Aorta (tissue), 5 donors: ENCODE data around the gene GPR21. TPM values are rescaled to one million over a fixed set of nuclear protein-coding genes. Genes with fewer than 3 reads are reported as not detected.
A peak's percentile ranks its signal among the peaks of the same experiment; 100 is the strongest.

Experiments
- ATAC-seq: fragments of 200-7000 bp; cut with Tn5 transposase; one replicate; pipeline ENCODE4 v1.9.1; 2022; ENCODE audit warnings: moderate library complexity; ENCODE audit not compliant: low FRiP score
- DNase-seq, 2 donors: peaks; one replicate each; pipeline ENCODE4 v3.0.0-alpha.2; 2020
- H3K27ac ChIP-seq, 2 donors: one replicate each; pipeline ENCODE4 v1.5.1; 2013; ENCODE audit warnings: low read length in 2 of 2, mild to moderate bottlenecking in 2 of 2, moderate library complexity in 2 of 2, control low read depth in 1 of 2, inconsistent platforms in 1 of 2, low read depth in 1 of 2
- H3K27me3 ChIP-seq, 2 donors: one replicate each; pipeline ENCODE4 v1.6.1; 2013; ENCODE audit warnings: control low read depth in 1 of 2, low read length in 1 of 2, mild to moderate bottlenecking in 1 of 2, moderate library complexity in 1 of 2; ENCODE audit not compliant: insufficient read depth in 2 of 2, control insufficient read depth in 1 of 2
- H3K36me3 ChIP-seq, 2 donors: one replicate each; pipeline ENCODE4 v1.6.1; 2013; ENCODE audit warnings: control low read depth in 1 of 2, low read length in 1 of 2, mild to moderate bottlenecking in 1 of 2; ENCODE audit not compliant: insufficient read depth in 2 of 2, control insufficient read depth in 1 of 2
- H3K4me1 ChIP-seq, 2 donors: one replicate each; pipeline ENCODE4 v1.6.1; 2013; ENCODE audit warnings: low read length in 2 of 2, control low read depth in 1 of 2, mild to moderate bottlenecking in 1 of 2, moderate library complexity in 1 of 2; ENCODE audit not compliant: insufficient read depth in 2 of 2, control insufficient read depth in 1 of 2
- H3K4me3 ChIP-seq, 2 donors: one replicate each; pipeline ENCODE4 v1.5.1; 2013; ENCODE audit warnings: low read length in 2 of 2, control low read depth in 1 of 2, mild to moderate bottlenecking in 1 of 2
- H3K9me3 ChIP-seq: one replicate; pipeline ENCODE4 v1.6.1; 2013; ENCODE audit warnings: mild to moderate bottlenecking, low read length; ENCODE audit not compliant: control insufficient read depth
- WGBS, 2 donors: extraction: QIAGEN DNeasy Blood & Tissue Kit; methylation state at CpG; one replicate each; pipeline ENCODE4 v1.1.7; 2013; 5-methylcytosine and 5-hydroxymethylcytosine counted together
- intact Hi-C, 2 donors: fragments of 100-400 bp; cut with DNase I; formaldehyde crosslinking; loops; one replicate each; pipeline versions ENCODE4 v1.14.2 to v1.15.0; 2022
- polyA plus RNA-seq, 2 donors: library from polyadenylated mRNA; stranded (reverse); fragments of 200-250 nt; gene quantifications; one replicate each; pipeline ENCODE4 v1.2.3, GENCODE V29; 2013
- total RNA-seq, 2 donors: library from RNA; stranded (reverse); fragmentation: NEBNext Ultra II Directional; extraction: Animal tissue kit (Norgen Biotek cat#: 25700); gene quantifications; one replicate each; pipeline ENCODE4 v1.2.1, GENCODE V29; 2021
- donor health status: healthy with polysubstance abuse.
- donor health status: Bipolar disorder and iron deficiency.
- donor health status: DM: no; HTN: no; CAD: no.
- donor health status: DM: no; HTN: no; CAD: no.
- donor health status: DM: yes; HTN: yes; CAD: no.

The GPR21 gene
- total and polyA plus RNA-seq, 4 donors = 0.50 to 13.9 (median 6.3) TPM

DNA sequence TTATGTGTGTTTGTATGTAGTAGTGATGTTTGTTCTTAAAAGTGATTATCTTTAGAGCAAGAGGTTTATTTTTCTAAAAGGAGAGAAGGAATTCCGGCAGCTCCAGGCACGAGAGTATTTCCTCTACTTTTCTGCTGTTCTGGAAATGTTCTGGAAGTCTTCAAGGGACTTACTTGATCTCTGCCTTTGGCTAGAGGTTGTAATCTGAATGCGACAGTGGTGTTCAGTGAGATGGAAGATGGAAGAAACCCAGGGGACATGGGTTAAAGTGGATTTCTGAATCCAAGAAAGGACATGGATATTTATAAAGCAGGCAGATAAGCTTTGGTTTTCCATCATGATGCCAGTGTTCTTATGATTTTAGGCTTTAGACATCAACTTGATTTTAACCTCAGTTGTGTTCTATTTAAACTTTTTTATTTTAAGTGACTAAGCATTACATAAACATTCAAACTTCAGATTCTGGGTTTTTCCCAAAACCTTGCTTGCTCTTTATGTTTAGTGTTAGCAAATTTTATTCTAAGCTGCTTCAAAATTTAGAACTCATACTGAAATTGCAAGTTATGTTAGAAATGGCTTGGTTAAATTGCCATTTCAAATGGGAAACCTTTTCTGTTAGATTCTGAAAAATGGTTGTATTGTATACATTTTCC lies 3.6 kb downstream of the GPR21 start:
- intact Hi-C loops = loop anchor here (5.0 kb wide), 1 partner anchor 35 kb away; no protein-coding TSS in a partner anchor
- 1 to 4% methylated on average over 3 of the region's 3 CpGs for WGBS, 2 donors
- peak overlapping the region in 1 of 2 donors; percentile 59 for H3K4me3 ChIP-seq
- H3K27me3 ChIP-seq = no peaks in the 10 kb centered on the region
- no peaks in the 10 kb centered on the region for H3K36me3 ChIP-seq
- peak; percentile 47 for ATAC-seq
- peak overlapping the region; percentile 68 to 97 for H3K27ac ChIP-seq
- no peak for DNase-seq
- no peaks in the 10 kb centered on the region for H3K9me3 ChIP-seq
- H3K4me1 ChIP-seq = peaks cover 0 to 15% of the 10 kb centered on the region in 2 donors

DNA sequence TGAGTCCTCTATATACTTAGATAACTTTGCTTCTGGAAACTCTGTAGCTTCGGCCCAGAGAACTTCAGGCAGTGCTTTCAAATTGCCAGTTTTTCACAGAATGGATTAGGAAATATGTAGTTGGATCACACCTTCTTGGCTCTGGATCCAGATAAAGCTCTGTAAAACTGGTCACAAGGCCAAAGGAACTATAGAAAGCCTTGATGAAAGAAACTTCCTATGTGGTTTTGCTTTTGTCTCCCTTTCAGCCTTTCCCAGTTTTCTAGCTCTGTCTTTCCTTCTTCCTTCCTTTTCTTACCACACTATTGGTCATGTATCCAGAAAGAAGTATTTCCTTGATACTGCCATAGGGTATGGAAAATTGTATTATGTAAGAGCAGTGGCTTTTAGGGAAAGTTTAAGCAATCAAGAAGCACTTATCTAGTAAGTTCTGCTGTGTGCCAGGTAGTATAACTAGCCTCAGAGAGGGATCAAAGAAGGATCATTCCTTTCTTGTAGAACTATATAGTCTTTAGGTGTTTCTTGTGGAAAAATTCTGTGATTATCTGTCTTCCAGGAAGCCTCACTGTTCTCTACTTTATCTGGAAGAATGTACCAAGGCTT lies 6.3 kb downstream of the GPR21 start:
- H3K27me3 ChIP-seq = no peaks in the 10 kb centered on the region
- H3K4me1 ChIP-seq = peaks cover 1 to 20% of the 10 kb centered on the region in 2 donors
- 10 to 11% methylated on average over 1 of the region's 1 CpG for WGBS, 2 donors
- ATAC-seq (no peak), DNase-seq (no peak)
- H3K4me3 ChIP-seq = no peak overlapping the region
- H3K9me3 ChIP-seq = no peaks in the 10 kb centered on the region
- H3K27ac ChIP-seq = peak overlapping the region; percentile 70 to 74
- H3K36me3 ChIP-seq = no peaks in the 10 kb centered on the region
- intact Hi-C loops = loop anchor here (5.0 to 10.0 kb wide), 2 partner anchors 33 to 955 kb away; no protein-coding TSS in a partner anchor

DNA sequence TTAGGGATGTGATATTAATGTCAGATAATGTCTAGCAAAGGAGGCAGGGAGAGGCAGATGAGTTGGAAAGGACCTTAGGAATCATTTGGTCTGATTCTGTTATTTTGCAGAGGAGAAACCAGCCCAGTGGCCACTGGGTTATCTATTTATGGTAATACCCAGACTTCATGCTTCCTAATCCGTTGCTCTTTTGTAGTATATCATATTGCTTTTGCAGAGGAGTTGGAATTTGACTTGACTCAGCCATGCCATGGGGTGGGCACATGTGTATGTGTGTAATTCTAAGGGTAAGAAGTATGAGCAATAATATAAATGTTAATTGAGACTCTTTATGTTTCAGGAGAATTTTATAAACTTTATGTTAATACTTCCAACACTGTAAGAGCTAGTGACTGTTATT lies 7.3 kb downstream of the GPR21 start:
- Histone ChIP-seq H3K27me3 (no peaks in the 10 kb centered on the region), H3K27ac (peak overlapping the region in 1 of 2 donors; percentile 57), H3K4me1 (peaks cover 3 to 23% of the 10 kb centered on the region in 2 donors), H3K36me3 (no peaks in the 10 kb centered on the region), H3K4me3 (no peak overlapping the region), H3K9me3 (no peaks in the 10 kb centered on the region)
- WGBS, 2 donors = 8 to 14% methylated on average over 1 of the region's 1 CpG
- intact Hi-C loops = loop anchor here in 1 of 2 donors (10.0 kb wide), 1 partner anchor 956 kb away; no protein-coding TSS in a partner anchor
- ATAC-seq = no peak
- DNase-seq = no peak

DNA sequence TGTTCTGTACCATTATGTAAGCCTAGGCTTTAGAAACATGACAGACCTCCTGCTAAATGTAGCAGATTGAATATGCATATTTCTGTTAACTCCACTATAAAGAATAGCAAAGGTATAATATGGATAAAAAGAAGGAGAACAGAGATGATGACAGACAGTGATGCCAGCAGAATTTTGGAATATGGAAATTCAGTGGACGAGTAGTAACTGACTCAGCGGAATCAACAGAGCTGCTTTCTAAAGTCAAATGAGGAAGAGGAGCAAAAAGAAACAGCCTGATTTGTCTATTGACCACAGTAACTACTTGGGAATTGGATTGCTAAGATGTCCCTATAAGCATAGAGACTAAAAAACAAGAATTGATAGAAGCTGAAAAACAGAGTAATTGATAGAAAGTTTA lies 8.0 kb downstream of the GPR21 start:
- intact Hi-C loops = loop anchor here in 1 of 2 donors (10.0 kb wide), 1 partner anchor 957 kb away; no protein-coding TSS in a partner anchor
- Histone ChIP-seq H3K27me3 (no peaks in the 10 kb centered on the region), H3K9me3 (no peaks in the 10 kb centered on the region), H3K36me3 (no peaks in the 10 kb centered on the region), H3K4me1 (peaks cover 5 to 27% of the 10 kb centered on the region in 2 donors), H3K4me3 (no peak overlapping the region), H3K27ac (peak overlapping the region in 1 of 2 donors; percentile 28)
- 47 to 51% methylated on average over 2 of the region's 2 CpGs for WGBS, 2 donors
- DNase-seq = no peak
- ATAC-seq = no peak

DNA sequence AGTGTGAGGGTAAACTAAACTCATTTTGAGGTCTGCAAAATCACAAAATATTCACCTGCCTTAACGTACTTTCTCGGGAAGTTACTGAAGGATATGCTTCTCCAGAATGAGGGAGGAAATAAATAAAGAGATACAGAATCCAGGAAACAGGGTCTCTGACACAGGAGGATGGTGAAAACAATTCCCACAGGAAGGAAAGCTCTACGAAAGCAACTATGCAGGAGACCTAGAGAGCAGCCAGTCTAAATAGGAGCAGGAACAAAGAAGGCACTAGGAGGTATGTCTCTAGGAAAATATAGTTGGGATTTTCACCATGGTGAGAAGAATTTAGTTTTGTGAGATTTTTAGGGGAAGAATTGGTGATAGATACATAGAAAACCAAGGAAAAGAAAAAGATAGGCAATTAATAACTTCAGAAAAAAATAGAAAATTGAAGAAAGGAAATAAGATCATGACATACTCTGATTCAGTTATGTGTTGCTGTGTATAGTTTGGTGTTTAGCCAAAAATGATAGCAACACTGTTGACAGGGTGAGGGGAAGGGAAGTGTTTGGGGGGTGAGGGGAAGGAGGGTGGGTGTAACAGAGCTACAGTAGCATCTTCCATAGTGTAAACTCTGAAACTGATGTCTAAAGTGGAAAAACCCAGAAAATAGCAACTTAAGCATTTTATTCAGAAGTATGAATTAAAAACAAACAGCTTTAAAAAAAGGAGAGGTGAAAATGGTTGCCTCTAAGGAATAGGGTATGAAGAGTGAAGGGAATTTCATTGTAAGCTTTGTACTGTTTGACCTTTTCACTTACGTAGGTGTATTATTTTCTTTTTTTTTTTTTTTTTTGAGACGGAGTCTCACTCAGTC lies 9.8 kb downstream of the GPR21 start:
- intact Hi-C loops = loop anchor here in 1 of 2 donors (10.0 kb wide), 1 partner anchor 959 kb away; no protein-coding TSS in a partner anchor
- H3K4me1 ChIP-seq = peaks cover 5 to 27% of the 10 kb centered on the region in 2 donors

DNA sequence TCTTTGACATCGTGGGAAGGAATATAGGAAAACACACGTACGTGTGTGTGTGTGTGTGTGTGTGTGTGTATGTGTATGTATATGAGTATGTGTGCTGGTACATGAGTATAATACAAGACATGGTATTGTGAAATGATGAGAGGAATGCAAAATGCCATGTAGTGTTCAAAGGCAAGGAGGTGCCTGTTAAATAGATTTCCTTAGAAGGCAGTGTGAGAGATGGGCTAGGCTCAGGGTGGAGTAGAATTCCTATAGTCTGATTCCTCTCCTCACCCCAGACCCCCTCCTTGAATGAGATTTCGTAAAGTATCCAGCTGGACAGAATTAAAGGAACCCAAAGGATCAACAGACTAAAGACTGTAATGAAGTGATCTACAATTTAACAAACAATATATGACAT lies 11.1 kb downstream of the GPR21 start:
- H3K4me1 ChIP-seq = peaks cover 5 to 23% of the 10 kb centered on the region in 2 donors
- ATAC-seq = peak; percentile 15
- H3K27me3 ChIP-seq = no peaks in the 10 kb centered on the region

More for the DNA sequence above, 9.8 kb downstream of the GPR21 start:
- Histone ChIP-seq H3K27ac (peak overlapping the region; percentile 67 to 76), H3K36me3 (no peaks in the 10 kb centered on the region), H3K27me3 (no peaks in the 10 kb centered on the region), H3K9me3 (no peaks in the 10 kb centered on the region), H3K4me3 (no peak overlapping the region)
- no peak for ATAC-seq
- WGBS, 2 donors = 62 to 69% methylated on average over 5 of the region's 5 CpGs
- DNase-seq = no peak

GRCh38 chr9:123046406-123047195 lies 13.1 kb downstream of the GPR21 start:
- Histone ChIP-seq H3K9me3 (no peaks in the 10 kb centered on the region), H3K4me1 (peaks cover 6 to 17% of the 10 kb centered on the region in 2 donors), H3K36me3 (no peaks in the 10 kb centered on the region), H3K27ac (peak overlapping the region; percentile 44 to 63), H3K4me3 (no peak overlapping the region), H3K27me3 (no peaks in the 10 kb centered on the region)
- WGBS, 2 donors = 36 to 43% methylated on average over 3 of the region's 3 CpGs
- no peak for DNase-seq
- no peak for ATAC-seq
- intact Hi-C loops = loop anchor here in 1 of 2 donors (10.0 kb wide), 1 partner anchor 962 kb away; no protein-coding TSS in a partner anchor

More for the DNA sequence above, 11.1 kb downstream of the GPR21 start:
- DNase-seq = no peak
- Histone ChIP-seq H3K36me3 (no peaks in the 10 kb centered on the region), H3K4me3 (no peak overlapping the region), H3K9me3 (no peaks in the 10 kb centered on the region), H3K27ac (peak overlapping the region; percentile 71 to 90)
- intact Hi-C loops = loop anchor here in 1 of 2 donors (10.0 kb wide), 1 partner anchor 960 kb away; no protein-coding TSS in a partner anchor
- WGBS, 2 donors = 15 to 18% methylated on average over 4 of the region's 4 CpGs
